ENCODE measurements around the gene MCMBP.

- no peak for TF ChIP-seq CTCF (IDR thresholded peaks at IDR 0.05)
- TF ChIP-seq POLR2A (IDR thresholded peaks at IDR 0.05), result no peak
Measured at GRCh38 chr10:119782981-119783664, 89.5 kb downstream of the MCMBP start.

Measured in heart left ventricle (tissue), 13 donors.